ENCODE results near the gene RPL3. TPM values are rescaled to one million over a fixed set of nuclear protein-coding genes. Genes with fewer than 3 reads are reported as not detected.

The RPL3 gene
- total RNA-seq, 1 experiment from 2014 or later = 2,830 TPM

- Mint-ChIP-seq H3K27me3 (ENCODE audit: low read depth) (peaks cover 17% of the 10 kb centered on the region), H3K9me3 (peaks cover 0 to 3% of the 10 kb centered on the region in 2 experiments; a peak in 2 of 5 replicates), H3K36me3 (ENCODE audit: insufficient read depth in 1 of 3, low read depth in 3 of 3) (no peaks in the 10 kb centered on the region; a peak in 1 of 7 replicates), H3K27ac (no peak overlapping the region), H3K4me1 (peaks cover 8 to 16% of the 10 kb centered on the region in 2 experiments), H3K4me3 (peak overlapping the region in 1 of 2 experiments; percentile 3; a peak in 1 of 5 replicates)
- no peak overlapping the region for H3K4me2 ChIP-seq (ENCODE audit: insufficient read depth, insufficient read length, low read length)
- H4K91ac ChIP-seq (ENCODE audit: insufficient read length, low read depth, low read length) = no peak overlapping the region
- H3T11ph ChIP-seq (ENCODE audit: low read length) = no peak overlapping the region
- no peak overlapping the region for H2BK20ac ChIP-seq (ENCODE audit: low read depth, low read length, poor library complexity, severe bottlenecking)
- no peak overlapping the region for H2BK5ac ChIP-seq (ENCODE audit: insufficient read length, low read length)
- no peak overlapping the region for H3K23ac ChIP-seq (ENCODE audit: insufficient read length, low read depth, low read length)
- no peak overlapping the region for H3K9ac ChIP-seq (ENCODE audit: extremely low read depth, insufficient read length, low read length)
- H3K79me2 ChIP-seq (ENCODE audit: insufficient read depth, low read length) = no peaks in the 10 kb centered on the region
- no CpG with 5 or more reads among the region's 15 CpGs for WGBS (ENCODE audit: extremely low coverage, insufficient read length, low lambda C conversion rate)
- no peak overlapping the region for H4K5ac ChIP-seq (ENCODE audit: insufficient read length, low read depth, low read length)
- no peak overlapping the region for H3K4ac ChIP-seq (ENCODE audit: low read depth, low read length)
- H3K27me3 ChIP-seq (ENCODE audit: insufficient read depth, low read length) = no peaks in the 10 kb centered on the region
- H4K8ac ChIP-seq (replicated peaks; ENCODE audit: insufficient read length, low read depth, low read length) = no peak overlapping the region
- no peaks in the 10 kb centered on the region for H3K9me3 ChIP-seq (ENCODE audit: control insufficient read depth, low read depth, low read length)
- no peaks in the 10 kb centered on the region for H3K79me1 ChIP-seq (ENCODE audit: insufficient read depth, low read depth, low read length, poor library complexity, severe bottlenecking)
- H3K27ac ChIP-seq (ENCODE audit: insufficient read length, low read depth, low read length) = no peak overlapping the region
- no peak overlapping the region for H3K56ac ChIP-seq (ENCODE audit: insufficient read length, low read depth, low read length)
- H3K14ac ChIP-seq (ENCODE audit: insufficient read depth, low read length) = no peak overlapping the region
- DNase-seq = peak; percentile 81
- H2BK12ac ChIP-seq (ENCODE audit: insufficient read length, low read depth, low read length) = no peak overlapping the region
- peaks cover 3% of the 10 kb centered on the region; the same call in 1 of the 2 replicates for H3K4me1 ChIP-seq (ENCODE audit: insufficient read depth, low read length)
- no peaks in the 10 kb centered on the region for H4K20me1 ChIP-seq (ENCODE audit: control insufficient read depth, insufficient read depth, insufficient read length)
- H2BK15ac ChIP-seq (ENCODE audit: low read depth, low read length) = no peak overlapping the region
- no peak overlapping the region for H2AFZ ChIP-seq (ENCODE audit: low read length)
- TF ChIP-seq CTCF (conservative IDR thresholded peaks at IDR 0.05) = peak; percentile 85
- H2AK5ac ChIP-seq (ENCODE audit: insufficient read length, low read length) = no peak overlapping the region
- no peaks in the 10 kb centered on the region for H3K23me2 ChIP-seq (ENCODE audit: insufficient read length, low read depth, low read length, poor library complexity, severe bottlenecking)
- no peak overlapping the region for H2BK120ac ChIP-seq (ENCODE audit: low read depth, low read length, poor library complexity, severe bottlenecking)
- no peak overlapping the region for H3K18ac ChIP-seq (ENCODE audit: insufficient read length, low read depth, low read length)
These were observed 24.0 kb upstream of the RPL3 start for GRCh38 chr22:39343259-39344045.
